RPMI7951 (cell line): ENCODE results near the gene ARVCF. TPM values are rescaled to one million over a fixed set of nuclear protein-coding genes. Genes with fewer than 3 reads are reported as not detected.
"Not testable (repeated sequence)": the region's sequence is repeated elsewhere in the genome, so short reads cannot be mapped to it uniquely, and the experiment has no call there.

Experiments used
- DNase-seq: peaks from one replicate; pipeline ENCODE4 v3.0.0-alpha.2; 2012; ENCODE audit warnings: low read depth
- total RNA-seq: library from RNA; depleted of rRNA; stranded (reverse); fragments of >200 nt; shearing (Covaris generic); gene quantifications from 2 replicates; pipeline ENCODE4 v1.2.3, GENCODE V29; 2014; rRNA removed

ARVCF gene
- total RNA-seq, 1 experiment from 2014 or later = 2.8 TPM

DNA sequence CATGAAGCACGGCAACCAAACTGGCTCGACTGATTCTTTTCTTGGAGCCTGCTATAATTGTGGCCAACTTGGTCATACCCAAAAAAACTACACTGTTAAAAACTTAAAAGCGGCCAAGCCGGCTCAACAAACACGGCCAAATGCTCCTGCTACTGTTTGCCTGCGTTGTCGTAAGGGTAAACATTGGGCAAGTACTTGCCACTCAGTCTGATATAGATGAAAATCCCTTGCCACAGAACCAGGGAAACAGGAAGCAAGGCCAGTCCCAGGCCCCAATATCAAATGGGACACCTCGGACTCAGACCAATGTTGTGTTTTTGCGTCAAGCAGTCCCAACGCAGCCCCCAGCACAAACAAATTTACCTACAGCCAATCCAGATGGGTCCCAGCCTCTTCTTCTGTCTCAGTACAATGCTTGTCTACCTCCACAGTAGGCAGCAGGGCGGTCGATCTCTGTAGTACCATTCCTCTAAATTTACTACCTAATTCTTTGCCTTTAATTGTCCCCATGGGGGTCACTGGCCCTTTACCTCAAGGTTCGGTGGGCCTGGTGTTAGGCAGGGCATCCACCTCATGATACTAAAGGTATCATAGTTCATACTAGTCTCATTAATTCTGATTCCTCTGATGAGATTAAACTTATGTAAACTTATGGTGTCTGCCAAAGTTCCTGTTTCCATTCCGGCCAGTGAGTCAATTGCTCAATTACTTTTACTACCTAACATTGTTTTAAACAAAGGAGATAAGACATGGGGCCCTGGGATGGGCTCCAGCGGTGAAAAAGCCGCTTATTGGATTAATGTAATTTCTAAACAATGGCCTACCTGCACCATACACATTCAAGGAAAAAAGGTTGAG, 78.8 kb downstream of the ARVCF start:
- DNase-seq = no peak

DNA sequence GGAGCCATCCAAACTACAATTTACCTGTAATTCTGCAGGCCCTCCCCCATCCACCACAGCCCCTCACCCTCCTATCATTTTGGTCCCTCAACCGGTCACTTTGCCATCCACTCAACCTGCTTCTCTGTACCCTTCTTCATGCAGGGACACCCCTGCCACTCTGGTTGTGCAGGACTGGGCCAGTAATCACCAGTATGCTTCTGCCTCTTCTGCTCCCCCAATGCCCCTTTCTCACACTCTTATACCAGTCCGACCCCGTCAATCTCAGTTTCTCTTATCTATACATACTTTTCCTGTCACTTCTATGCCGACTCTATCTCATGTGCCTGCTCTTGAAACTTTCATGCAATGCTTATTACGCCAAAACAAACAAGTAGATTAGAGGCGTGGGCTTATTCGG, 80.1 kb downstream of the ARVCF start:
- DNase-seq = no peak

DNA sequence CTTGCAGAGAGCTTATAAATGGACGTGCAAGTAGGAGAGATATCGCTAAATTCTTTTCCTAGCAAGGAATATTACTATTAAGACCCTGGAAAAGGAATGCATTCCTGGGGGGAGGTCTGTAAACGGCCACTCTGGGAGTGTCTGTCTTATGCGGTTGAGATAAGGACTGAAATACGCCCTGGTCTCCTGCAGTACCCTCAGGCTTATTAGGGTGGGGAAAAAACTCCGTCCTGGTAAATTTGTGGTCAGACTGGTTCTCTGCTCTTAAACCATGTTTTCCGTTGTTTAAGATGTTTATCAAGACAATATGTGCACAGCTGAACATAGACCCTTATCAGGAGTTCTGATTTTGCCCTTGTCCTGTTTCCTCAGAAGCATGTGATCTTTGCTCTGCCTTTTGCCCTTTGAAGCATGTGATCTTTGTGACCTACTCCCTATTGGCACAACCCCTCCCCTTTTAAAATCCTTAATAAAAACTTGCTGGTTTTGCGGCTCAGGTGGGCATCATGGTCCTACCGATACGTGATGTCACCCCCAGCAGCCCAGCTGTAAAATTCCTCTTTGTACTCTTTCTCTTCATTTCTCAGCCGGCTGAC, 81.4 kb downstream of the ARVCF start:
- DNase-seq = not testable (repeated sequence)

DNA sequence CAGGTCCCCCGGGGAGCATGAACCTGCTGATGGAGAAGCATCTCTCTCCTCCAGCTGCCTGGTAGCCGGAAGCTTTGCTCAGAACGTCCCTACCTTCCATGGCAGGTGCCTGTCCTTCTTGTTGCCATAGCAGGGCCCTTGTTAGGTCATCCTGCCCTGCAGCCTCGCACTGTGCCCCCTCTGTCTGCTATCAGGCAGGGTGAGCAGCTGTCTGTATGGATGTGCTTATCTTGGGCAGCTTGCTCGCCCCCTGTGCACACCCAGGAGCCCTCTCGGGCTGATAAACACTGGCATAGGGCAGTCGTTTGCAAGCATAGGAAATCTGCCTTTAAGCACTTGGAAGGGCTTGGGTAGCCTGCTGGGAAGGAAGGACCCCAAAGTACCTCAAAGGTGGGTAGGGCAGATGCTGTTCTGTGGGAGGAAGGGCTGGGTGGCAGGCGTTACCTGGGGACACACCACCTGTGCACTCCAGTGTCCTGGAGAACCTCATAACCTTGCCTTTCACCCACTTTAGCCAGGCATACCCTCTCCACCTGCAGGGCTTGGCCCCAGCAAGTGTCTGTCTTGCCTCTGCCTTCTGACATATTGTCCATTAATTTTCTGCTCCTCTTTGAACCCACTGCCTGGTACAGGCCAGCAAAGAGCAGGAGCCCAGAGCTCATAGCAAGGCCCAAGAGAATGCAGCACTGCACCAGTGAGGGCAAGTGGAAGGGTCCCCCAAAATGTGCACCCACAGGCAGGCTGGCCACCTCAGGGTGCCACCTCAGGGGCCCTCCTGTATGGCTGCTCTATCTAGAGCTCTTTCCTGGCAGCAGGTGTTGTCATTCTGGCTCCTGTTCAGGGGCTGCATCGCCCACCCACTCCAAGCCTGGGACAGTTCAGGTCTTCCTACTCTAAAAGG, 83.0 kb downstream of the ARVCF start:
- no peak for DNase-seq

DNA sequence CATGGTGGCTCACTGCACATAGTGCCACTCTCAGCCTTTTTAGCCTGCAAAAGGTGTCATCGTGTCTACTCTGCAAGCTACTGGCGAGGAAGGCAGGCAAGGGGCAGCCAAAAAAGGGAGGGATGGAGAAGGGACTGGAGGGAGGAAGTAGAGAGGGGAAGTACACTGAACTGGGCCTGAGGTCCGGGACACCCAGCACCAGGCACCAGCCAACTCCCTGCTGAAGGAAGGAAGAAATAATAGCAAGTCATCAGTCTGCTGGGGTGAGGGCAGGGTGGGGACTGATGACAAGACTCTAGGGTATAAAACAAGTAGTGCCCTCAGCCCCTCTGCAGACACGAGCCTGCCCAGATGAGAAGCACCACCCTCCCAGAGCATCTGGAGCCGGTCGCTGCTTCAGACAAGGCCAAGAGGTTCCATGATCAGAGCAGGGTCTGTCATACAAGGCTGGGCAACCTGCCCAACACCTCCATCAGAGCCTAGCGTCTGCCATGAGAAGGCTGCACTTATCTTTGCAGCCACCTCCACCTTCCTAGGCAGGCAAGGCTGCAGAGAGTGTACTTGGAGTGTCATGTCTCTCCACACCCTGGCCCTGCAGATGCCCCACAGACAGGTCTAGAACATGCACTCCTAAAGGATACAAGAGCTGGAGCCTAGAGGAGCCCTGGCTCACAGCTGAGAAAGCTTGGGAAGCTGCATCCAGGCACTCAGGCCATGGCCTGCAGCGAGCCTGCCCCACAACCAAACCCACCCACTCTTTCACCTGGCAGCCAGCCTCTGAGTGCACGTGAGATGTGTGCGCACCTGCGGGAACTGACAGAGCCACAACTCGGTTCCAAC, 84.0 kb downstream of the ARVCF start:
- DNase-seq = no peak

DNA sequence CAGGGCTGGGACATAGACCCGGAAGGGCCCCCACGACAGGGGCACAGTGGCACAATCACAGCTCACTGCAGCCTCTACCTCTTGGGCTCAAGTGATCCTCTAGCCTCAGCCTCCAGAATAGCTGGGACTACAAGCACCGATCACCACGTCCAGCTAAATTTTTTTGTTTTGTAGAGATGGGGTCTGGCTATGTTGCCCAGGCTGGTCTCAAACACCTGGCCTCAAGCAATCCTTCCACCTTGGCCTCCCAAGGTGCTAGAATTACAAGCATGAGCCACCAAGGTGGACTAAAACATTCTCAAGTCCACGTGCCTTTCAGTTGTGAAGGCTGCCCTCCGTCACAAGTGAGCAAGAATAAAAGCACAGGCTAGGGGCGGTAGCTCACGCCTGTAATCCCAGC, 85.1 kb downstream of the ARVCF start:
- DNase-seq = no peak

DNA sequence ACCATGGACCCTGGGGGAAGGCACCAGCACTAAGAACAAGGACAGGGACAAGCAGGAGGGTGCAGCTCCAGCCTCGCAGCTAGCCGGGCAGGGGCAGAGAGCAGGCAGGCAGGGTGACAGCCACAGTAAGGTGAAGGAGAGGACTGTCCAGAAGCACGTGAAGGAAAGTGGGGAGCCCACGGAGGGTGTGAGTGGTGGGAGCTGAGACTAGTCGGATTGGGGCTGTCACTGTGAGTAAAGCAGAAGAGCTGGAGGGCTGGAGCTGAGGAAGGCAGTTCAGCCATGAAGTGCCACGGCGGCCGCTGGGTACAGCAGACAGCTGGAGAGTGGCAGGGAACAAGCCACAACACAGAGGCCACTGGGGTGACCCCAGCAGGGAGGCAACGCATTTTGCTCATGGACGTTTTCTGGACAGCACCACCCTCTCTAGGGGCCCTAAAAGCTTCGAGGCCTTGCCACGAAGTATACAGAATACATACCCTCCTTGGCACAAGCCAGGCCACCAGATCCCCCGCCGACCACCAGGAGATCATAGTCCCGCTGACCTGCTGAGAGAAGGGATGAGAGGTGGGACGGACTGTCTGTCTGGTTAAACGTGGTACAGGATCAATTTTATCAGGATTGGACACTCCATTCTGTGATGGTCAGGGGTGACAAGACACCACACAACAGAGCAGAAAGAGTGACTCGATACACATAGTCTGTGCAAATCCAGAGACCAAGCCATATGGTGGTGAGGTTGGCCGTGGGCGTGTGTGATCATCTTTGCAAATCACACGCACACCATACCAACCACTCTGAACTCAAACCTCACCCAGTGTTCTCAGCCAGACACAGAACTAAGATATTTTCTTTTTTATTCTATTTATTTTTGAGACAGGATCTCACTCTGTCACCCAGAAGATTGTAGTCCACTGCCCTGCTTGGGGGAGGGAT, 85.8 kb downstream of the ARVCF start:
- no peak for DNase-seq

DNA sequence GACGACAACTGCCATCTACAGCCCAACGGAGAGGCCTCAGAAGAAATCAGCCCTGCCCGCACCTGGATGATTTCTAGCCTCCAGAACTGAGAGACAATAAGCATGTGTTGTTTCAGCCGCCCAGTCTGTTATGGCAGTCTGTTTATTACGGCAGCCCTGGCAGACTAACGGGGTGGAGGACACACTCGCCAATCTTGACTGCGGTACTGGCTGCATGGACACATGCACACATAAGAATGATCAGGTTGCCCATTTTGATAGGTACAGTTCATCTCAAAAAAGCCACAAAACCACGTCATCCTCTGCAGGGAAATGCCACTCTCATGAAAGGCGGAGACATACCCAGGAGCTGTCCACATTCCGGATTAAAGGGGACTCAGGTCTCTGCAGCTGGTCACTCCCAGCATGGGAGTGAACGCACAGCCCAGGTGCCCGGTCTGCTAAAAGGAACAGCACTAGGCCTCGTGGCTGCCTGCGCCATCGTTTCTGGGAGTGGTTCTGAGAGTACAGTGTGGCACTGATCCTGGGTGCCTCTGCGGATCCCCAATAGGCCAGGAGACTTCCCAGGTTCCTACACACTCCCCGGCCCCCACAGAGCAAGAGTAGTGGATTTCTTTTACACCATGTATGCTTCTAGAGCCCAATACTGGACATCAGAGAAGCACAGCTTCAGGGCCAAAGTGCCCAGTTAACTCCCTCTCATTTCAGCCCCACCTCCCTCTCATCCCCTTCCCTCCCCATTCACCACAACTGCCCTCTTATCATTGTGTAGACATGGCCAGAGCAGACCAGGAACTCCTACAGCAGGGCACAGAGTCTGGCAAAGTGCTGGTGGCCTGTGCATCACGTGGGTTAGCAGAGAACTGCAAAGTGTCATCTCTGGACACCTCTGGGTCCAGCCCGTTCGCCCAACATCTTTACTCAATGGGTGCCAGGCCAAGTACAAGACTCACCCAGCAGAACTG, 86.8 kb downstream of the ARVCF start:
- DNase-seq = no peak

DNA sequence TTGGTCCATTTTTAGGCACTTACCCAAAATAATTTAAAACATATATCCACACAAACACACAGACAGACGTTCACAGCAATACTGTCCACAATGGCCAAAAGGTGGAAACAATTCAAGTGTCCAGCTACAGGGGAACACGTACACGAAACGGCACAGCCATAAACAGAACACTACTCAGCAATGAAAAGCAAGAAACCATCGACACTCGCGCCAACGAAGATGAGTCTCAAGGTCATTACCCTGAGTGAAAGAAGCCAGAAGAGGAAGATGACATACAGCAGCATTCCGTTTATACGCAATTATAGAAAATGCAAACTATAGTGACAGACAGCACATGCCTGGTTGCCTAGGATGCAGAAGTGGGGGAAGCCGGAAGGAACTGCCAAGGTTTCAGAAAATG, 88.4 kb downstream of the ARVCF start:
- no peak for DNase-seq

DNA sequence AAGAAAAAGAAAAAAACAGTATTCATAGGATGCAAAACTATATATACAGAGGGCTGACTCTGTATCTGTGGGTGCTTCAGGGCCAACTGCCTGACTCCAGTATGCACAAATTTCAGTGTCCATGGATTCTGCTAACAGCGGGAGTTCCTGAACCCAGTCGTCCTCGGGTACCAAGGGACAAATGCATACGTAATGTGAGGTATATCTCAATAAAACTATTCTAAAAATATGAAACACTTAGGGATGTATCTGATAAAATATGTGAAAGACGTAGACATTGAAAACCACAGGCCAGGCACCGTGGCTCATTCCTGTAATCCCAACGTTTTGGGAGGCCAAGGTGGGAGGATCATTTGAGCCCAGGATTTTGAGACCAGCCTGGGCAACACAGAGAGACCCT, 88.9 kb downstream of the ARVCF start:
- no peak for DNase-seq

DNA sequence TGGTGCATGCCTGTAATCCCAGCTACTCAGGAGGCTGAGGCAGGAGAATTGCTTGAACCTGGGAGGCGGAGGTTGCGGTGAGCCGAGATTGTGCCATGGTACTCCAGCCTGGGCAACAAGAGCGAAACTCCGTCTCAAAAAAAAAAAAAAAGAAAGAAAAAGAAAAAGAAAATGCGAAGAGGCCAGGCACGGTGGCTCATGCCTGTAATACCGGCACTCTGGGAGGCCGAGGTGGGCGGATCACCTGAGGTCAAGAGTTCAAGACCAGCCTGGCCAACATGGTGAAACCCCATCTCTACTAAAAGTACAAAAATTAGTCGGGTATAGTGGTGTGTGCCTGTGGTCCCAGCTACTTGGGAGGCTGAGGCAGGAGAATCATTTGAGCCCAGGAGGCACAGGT, 90.6 kb downstream of the ARVCF start:
- DNase-seq = not testable (repeated sequence)

DNA sequence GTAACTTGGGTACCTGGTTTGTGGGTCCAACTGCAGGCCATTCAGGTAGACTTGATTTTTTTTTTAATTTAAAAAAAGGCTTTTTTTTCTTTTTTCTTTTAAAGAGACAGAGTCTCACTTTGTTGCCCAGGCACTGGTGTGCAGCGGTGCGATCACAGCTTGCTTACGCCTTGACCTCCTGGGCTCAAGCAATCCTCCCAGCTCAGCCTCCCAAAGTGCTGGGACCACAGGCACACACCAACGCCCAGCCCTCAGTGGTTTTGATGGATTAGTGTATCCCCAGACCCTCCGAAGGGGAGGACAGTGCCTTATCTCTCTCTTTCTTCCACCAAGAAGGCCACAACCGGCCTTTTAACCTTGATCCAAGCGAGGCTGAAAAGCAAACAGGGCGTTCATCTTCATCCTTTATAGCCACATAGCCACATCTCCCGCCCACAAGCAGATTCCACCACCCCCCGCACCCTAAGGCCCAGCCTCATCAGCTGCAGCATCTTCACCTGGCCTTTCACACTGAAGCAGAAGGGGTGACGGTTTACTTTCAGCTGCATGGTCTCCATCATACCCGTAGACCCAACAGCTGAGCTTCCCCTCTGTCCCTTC, 92.6 kb downstream of the ARVCF start:
- no peak for DNase-seq

DNA sequence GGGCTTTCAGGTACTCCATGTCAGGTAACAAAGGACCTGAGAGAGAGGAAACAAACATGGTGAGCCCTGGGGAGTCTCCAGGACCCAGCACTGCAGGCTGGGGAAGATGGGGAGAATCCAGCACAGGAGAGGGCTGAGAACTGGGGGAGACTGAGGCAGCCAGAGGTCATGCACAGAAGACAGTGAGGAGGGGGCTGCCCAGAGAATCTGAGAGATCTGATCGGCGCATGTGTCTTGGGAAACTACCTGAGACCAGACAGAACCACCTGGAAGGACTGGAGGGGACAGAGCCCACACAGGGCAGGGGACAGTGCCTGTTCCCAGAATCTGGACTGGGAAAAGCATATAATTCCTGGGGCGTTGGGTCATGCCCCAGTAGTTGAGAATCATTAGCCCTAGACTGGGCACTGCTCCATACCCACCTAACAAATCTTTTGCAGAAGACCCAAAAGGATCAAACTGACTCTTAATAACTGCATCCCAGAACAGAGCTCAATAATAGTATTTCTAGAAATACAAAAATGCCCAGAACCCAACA, 95.0 kb downstream of the ARVCF start:
- DNase-seq = no peak

Other genes starting within 250 kb of the ARVCF start
- gene GNB1L, start 161.9 kb downstream of the ARVCF start, total RNA-seq = 11.9 and 12.4 TPM in 2 replicates
- gene RTL10, start 161.9 kb downstream of the ARVCF start, total RNA-seq = 5.0 and 8.5 TPM in 2 replicates
- gene COMT, start 75.1 kb downstream of the ARVCF start, total RNA-seq = 125 and 152 TPM in 2 replicates
- 23.2 and 24.9 TPM in 2 replicates for gene TXNRD2, start 75.0 kb downstream of the ARVCF start, total RNA-seq
- gene TANGO2, start 4.3 kb upstream of the ARVCF start, total RNA-seq = 14.9 and 19.3 TPM in 2 replicates
- 9.2 and 9.9 TPM in 2 replicates for gene DGCR8, start 63.4 kb upstream of the ARVCF start, total RNA-seq
- 528 and 684 TPM in 2 replicates for gene RANBP1, start 99.3 kb upstream of the ARVCF start, total RNA-seq
- gene TRMT2A, start 100.4 kb upstream of the ARVCF start, total RNA-seq = 14.7 and 16.2 TPM in 2 replicates
- 3.4 TPM in 2 replicates for gene ZDHHC8, start 115.0 kb upstream of the ARVCF start, total RNA-seq
- 0.68 TPM in 1 of 2 replicates, not detected in the other for gene CCDC188, start 134.2 kb upstream of the ARVCF start, total RNA-seq